Tibial artery (tissue), 4 donors: ENCODE data around the gene FLNB.

ENCODE experiments used
- DNase-seq, 2 donors: peaks; one replicate each; pipeline ENCODE4 v3.0.0-alpha.2; 2019
- H3K27ac ChIP-seq, 2 donors: fragments of 200-600 bp; sonication (generic) in 1 of 2; 1 replicate in 1 of 2; 2 replicates in 1 of 2; pipeline ENCODE4 v1.5.1; 2018 to 2019; ENCODE audit warnings: mild to moderate bottlenecking in 1 of 2
- H3K27me3 ChIP-seq, 2 donors: fragments of 200-600 bp; sonication (generic) in 1 of 2; one replicate each; pipeline versions ENCODE4 v1.5.1 to v1.6.0; 2016 to 2019
- H3K36me3 ChIP-seq, 3 donors: fragments of 200-600 bp; sonication (generic) in 2 of 3; one replicate each; pipeline ENCODE4 v1.5.1; 2016 to 2019; ENCODE audit warnings: mild to moderate bottlenecking in 2 of 3
- H3K4me1 ChIP-seq, 4 donors: fragments of 200-600 bp; sonication (generic) in 2 of 4; 1 replicate in 3 of 4; 2 replicates in 1 of 4; pipeline ENCODE4 v1.5.1; 2016 to 2019
- H3K4me3 ChIP-seq, 2 donors: fragments of 200-600 bp; sonication (generic) in 1 of 2; 1 replicate in 1 of 2; 2 replicates in 1 of 2; pipeline ENCODE4 v1.5.1; 2018 to 2019; ENCODE audit warnings: mild to moderate bottlenecking in 2 of 2
- H3K9me3 ChIP-seq, 3 donors: fragments of 200-600 bp; sonication (generic) in 1 of 3; one replicate each; pipeline ENCODE4 v1.5.1; 2016 to 2019
- CTCF ChIP-seq, 2 experiments: fragments of 200-600 bp in 1 of 2; fragments of 450-650 bp in 1 of 2; IDR thresholded peaks; one replicate each; pipeline ENCODE4 v1.5.1; 2017 to 2019; ENCODE audit warnings: antibody characterized with exemption in 2 of 2, mild to moderate bottlenecking in 1 of 2, moderate library complexity in 1 of 2
- intact Hi-C: fragments of 100-400 bp; cut with DNase I; formaldehyde crosslinking; loops from one replicate; pipeline ENCODE4 v1.15.0; 2023; ENCODE audit warnings: low total_unique reads

FLNB gene

GRCh38 chr3:58144478-58145325, 136.5 kb downstream of the FLNB start:
- peaks cover 81 to 99% (median 85%) of the 10 kb centered on the region in 3 donors for H3K36me3 ChIP-seq
- H3K27me3 ChIP-seq = no peaks in the 10 kb centered on the region
- no peak for DNase-seq
- TF ChIP-seq CTCF (IDR thresholded peaks at IDR 0.05) = no peak
- H3K4me1 ChIP-seq = no peaks in the 10 kb centered on the region
- no peaks in the 10 kb centered on the region for H3K9me3 ChIP-seq
- intact Hi-C loops = no loop called here
- no peak overlapping the region for H3K4me3 ChIP-seq
- H3K27ac ChIP-seq = no peak overlapping the region

- Histone ChIP-seq H3K4me3 (no peak overlapping the region), H3K4me1 (peaks cover 0 to 11% (median 0%) of the 10 kb centered on the region in 4 donors), H3K9me3 (no peaks in the 10 kb centered on the region), H3K27ac (no peak overlapping the region), H3K27me3 (no peaks in the 10 kb centered on the region), H3K36me3 (peaks cover 78 to 98% (median 80%) of the 10 kb centered on the region in 3 donors)
- TF ChIP-seq CTCF (IDR thresholded peaks at IDR 0.05) = no peak
- no peak for DNase-seq
- intact Hi-C loops = no loop called here
Observed at GRCh38 chr3:58148049-58148448, 139.8 kb downstream of the FLNB start.

- Histone ChIP-seq H3K4me3 (no peak overlapping the region), H3K27me3 (no peaks in the 10 kb centered on the region), H3K36me3 (peaks cover 85 to 99% (median 85%) of the 10 kb centered on the region in 3 donors), H3K9me3 (no peaks in the 10 kb centered on the region), H3K27ac (peak overlapping the region in 1 of 2 donors; percentile 1), H3K4me1 (peaks cover 0 to 11% (median 0%) of the 10 kb centered on the region in 4 donors)
- DNase-seq = no peak
- TF ChIP-seq CTCF (IDR thresholded peaks at IDR 0.05) = no peak
- intact Hi-C loops = no loop called here
Observed at GRCh38 chr3:58150130-58150809, 142.0 kb downstream of the FLNB start.

DNA sequence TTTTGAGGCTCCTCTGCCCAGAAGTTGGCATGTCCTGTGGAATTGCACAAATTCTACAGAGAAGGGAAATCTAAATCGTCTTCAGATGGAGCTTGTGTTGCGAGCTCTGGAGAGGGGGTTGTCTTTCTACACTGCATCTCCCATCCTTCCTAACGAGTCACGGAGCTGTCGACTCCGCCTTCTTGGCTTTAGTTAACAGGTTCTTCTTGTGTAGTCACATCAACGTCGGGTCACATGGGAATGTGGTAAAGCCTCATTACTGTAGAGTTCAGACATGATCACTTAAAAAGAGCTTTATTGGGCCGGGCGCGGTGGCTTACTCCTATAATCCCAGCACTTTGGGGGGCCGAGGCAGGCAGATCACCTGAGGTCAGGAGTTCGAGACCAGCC, 142.6 kb downstream of the FLNB start:
- no peak for DNase-seq
- Histone ChIP-seq H3K27ac (peak overlapping the region in 1 of 2 donors; percentile 1), H3K9me3 (no peaks in the 10 kb centered on the region), H3K4me1 (peaks cover 0 to 11% (median 0%) of the 10 kb centered on the region in 4 donors), H3K36me3 (peaks cover 83 to 99% (median 85%) of the 10 kb centered on the region in 3 donors), H3K4me3 (no peak overlapping the region), H3K27me3 (no peaks in the 10 kb centered on the region)
- intact Hi-C loops = no loop called here
- TF ChIP-seq CTCF (IDR thresholded peaks at IDR 0.05) = no peak

DNA sequence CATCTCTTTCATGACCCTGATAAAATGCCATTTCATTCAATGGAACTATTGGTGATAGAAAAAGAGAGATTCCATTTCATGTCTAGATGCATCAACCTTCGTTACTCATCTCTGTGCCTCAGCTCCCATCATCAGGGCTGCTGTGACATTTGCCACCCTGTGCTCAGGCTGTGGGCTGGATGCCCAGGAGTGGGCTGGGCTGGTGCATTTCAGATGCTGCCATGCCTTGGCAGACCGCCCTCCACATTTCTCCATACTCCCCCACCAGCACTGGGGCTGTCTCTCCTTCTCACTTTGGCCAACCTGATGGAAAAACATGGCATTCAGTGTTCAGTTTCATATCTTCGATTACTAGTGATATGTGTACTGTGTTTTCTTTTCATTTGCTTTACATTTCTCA, 143.4 kb downstream of the FLNB start:
- intact Hi-C loops = no loop called here
- Histone ChIP-seq H3K27ac (peak overlapping the region in 1 of 2 donors; percentile 22), H3K4me1 (peaks cover 0 to 11% (median 0%) of the 10 kb centered on the region in 4 donors), H3K36me3 (peaks cover 83 to 99% (median 93%) of the 10 kb centered on the region in 3 donors), H3K9me3 (no peaks in the 10 kb centered on the region), H3K27me3 (no peaks in the 10 kb centered on the region), H3K4me3 (no peak overlapping the region)
- DNase-seq = peak; percentile 48 to 82
- TF ChIP-seq CTCF (IDR thresholded peaks at IDR 0.05) = no peak
